AG10803 (cell line): ENCODE data around the gene SBNO1.
"Not testable (repeated sequence)": the region's sequence is repeated elsewhere in the genome, so short reads cannot be mapped to it uniquely, and the experiment has no call there.

Experiments
- DNase-seq: peaks from one replicate; pipeline ENCODE4 v3.0.0; 2010; ENCODE audit warnings: low read depth
- H3K4me3 ChIP-seq: 2 replicates; pipeline ENCODE4 v1.5.1; 2011; ENCODE audit warnings: mild to moderate bottlenecking, low read length, control low read depth
- TF ChIP-seq, protein P1 (sequence below): conservative IDR thresholded peaks from 2 replicates; pipeline ENCODE4 v1.5.1; 2011; ENCODE audit warnings: mild to moderate bottlenecking, low read length, control low read depth, inconsistent platforms

SBNO1 gene

DNA sequence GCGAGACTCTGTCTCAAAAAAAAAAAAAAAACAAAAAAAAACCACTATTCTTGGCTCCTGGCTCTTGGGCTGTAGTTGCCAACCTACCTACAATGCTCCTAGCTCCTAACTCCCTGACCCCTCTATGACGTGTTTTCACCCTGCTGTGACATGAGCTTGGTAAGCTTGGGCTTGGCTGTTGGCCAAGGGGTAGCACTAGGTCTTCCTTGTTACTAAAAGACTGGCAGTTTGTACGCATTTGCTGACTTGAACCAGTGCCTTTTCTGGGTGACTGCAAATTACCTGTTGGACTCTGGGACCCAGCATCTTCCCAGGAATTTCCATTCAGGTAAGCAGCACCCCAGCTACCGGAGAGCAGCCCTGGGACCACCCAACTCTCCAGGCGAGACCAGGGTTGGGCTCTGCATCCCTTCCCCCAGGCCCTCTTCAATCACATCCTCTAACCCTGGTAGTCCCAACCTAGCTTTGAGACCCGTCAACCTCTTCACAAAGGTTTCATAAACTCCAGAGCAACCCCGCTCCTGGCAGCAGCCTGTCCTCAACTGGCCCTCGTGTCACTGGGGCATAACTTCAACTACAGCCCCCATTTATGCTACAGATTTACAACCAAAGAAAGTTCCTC lies 101.3 kb downstream of the SBNO1 start:
- TF ChIP-seq, protein P1, sequence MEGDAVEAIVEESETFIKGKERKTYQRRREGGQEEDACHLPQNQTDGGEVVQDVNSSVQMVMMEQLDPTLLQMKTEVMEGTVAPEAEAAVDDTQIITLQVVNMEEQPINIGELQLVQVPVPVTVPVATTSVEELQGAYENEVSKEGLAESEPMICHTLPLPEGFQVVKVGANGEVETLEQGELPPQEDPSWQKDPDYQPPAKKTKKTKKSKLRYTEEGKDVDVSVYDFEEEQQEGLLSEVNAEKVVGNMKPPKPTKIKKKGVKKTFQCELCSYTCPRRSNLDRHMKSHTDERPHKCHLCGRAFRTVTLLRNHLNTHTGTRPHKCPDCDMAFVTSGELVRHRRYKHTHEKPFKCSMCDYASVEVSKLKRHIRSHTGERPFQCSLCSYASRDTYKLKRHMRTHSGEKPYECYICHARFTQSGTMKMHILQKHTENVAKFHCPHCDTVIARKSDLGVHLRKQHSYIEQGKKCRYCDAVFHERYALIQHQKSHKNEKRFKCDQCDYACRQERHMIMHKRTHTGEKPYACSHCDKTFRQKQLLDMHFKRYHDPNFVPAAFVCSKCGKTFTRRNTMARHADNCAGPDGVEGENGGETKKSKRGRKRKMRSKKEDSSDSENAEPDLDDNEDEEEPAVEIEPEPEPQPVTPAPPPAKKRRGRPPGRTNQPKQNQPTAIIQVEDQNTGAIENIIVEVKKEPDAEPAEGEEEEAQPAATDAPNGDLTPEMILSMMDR, result no peak
- DNase-seq, result no peak
- H3K4me3 ChIP-seq, result no peak overlapping the region

DNA sequence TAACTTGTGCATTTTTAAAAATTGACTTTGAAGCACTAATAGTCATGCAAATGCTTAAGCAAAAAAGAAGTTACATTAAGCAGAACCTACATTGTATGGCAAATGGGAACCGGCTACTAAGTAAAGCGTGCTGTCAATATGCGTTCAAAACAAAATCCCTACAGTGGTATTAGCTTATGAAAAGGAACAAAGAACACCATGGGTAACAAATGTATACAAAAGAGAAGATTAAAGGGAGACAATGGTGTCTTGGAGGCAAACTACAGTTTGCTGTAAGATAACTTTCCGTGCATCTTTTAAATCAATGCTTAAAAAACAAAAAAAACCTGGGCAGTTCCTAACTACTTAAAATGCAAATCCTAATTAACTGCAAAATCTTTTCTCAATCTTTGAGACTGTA lies 103.5 kb downstream of the SBNO1 start:
- H3K4me3 ChIP-seq, result no peak overlapping the region
- DNase-seq, result no peak
- TF ChIP-seq, protein P1, result no peak

DNA sequence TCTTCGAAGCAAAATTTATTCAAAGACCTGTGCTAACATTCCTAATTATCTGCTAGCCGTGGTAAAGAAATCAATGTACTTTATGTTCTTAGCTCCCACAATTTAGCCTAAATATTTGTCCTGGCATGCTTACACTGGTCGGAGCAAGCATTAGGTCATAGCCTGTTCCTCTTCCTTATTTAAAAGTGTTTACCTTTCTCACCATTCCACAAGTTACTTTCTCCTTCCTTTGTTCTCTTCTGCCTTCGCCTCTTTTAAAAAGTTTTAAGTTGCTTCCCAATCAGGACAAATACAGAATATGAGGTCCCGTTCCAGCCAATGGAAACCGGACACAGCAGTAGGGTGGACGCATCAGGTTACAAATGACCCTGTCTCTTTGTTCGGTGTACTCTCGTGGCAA lies 104.6 kb downstream of the SBNO1 start:
- TF ChIP-seq, protein P1, result no peak
- no peak for DNase-seq
- H3K4me3 ChIP-seq, result no peak overlapping the region

DNA sequence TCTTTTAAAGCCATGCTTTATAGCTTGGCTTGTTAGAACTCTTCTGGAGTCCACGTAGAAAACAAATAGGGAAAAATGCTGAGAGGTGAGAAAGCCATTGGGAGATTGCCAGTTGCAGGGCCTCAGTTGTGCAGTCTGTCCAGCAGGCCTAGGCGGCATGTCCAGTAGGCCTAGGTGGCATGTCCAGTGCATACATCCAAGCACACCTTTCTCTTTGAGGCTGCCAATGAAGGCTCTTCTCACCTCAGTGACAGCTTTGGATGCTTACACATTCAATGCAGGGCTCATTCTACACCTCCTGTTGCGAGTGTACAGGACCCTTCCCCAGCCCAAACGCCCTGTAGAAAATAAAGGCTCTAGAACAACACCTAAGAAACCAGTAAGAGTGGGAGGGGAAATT lies 106.1 kb downstream of the SBNO1 start:
- TF ChIP-seq, protein P1, result no peak
- DNase-seq, result no peak
- H3K4me3 ChIP-seq, result no peak overlapping the region

DNA sequence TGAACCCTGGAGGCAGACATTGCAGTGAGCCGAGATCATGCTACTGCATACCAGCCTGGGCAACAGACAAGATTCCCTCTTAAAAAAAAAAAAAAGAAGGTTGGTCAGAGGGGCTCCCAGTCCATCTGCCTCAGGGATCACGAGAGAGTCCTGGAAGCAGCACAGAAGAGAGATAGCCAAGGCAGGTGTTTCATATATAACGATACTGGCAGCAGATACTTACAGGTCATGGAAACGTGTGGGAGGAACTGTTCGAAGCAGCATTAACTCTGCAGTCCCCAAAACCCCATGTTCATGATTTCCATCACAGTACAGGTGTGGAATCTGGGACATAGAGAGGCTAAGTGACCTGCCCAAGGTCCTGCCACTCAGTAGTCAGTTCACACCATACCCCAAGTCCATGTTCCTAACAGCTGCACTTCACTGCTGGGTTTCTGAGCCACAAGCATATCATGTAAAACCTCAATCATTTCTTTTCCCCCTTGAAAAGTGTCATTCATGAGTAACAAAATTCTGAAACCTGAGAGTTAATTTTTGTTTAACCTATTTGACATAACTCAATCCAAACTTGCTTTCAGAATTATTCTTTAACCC lies 109.7 kb downstream of the SBNO1 start:
- TF ChIP-seq, protein P1, result no peak
- no peak for DNase-seq
- H3K4me3 ChIP-seq, result no peak overlapping the region

DNA sequence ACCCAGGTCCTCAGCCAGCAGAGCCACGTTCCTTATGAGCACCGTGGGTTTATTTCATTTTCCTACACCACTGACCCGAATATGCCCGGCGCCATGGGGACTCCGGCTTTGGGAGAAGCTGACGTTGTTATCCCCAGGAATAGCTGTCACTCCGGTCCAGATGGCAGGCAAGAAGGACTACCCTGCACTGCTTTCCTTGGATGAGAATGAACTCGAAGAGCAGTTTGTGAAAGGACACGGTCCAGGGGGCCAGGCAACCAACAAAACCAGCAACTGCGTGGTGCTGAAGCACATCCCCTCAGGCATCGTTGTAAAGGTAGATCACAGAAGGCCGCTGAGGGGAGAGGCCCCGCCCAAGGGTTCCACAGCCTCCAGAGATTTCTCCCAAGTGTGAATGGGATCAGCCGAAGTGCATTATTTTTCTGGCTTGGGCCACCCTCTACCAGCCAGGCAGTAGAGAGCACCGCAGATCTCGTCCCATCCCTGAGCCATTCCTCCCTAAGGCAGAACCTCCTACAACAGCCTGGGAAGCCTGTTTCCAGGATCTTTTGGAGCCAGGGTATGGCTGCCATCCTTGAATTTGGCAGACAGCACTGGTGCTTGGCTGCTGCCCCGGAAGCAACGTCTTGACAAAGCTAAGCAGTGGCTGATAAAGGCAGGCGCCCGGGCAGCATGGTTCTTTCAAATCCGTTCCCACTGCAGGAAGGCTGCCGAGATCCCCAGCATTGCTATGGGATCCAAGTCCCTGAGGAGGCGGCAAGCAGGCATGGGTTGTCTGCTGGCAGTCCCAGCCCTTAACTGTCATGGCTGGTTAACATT lies 110.8 kb downstream of the SBNO1 start:
- TF ChIP-seq, protein P1, result no peak
- H3K4me3 ChIP-seq, result no peak overlapping the region
- peak; percentile 35 for DNase-seq

DNA sequence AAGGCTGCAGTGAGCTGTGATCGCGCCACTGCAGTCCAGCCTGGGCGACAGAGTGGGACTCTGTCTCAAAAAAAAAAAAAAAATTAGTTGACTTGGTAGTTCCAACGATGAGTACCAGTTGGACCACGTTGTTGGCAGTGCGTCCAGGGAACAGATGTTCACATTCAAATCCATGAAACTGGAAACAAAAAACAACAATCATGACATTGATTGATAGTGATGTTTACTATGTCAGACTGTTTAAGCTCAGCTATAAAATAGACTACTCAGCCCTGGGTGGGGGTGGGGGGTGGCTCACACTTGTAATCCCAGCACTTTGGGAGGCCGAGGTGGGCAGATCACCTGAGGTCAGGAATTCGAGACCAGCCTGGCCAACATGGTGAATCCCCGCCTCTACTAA lies 112.3 kb downstream of the SBNO1 start:
- not testable (repeated sequence) for H3K4me3 ChIP-seq, DNase-seq
